ENCODE results near the gene UBE2L6. TPM values are rescaled to one million over a fixed set of nuclear protein-coding genes. Genes with fewer than 3 reads are reported as not detected.

Gene UBE2L6
- total and polyA plus RNA-seq, 2 of the 4 experiments (the other 2 are of a cell fraction) = 37.5 to 46.7 TPM

DNA sequence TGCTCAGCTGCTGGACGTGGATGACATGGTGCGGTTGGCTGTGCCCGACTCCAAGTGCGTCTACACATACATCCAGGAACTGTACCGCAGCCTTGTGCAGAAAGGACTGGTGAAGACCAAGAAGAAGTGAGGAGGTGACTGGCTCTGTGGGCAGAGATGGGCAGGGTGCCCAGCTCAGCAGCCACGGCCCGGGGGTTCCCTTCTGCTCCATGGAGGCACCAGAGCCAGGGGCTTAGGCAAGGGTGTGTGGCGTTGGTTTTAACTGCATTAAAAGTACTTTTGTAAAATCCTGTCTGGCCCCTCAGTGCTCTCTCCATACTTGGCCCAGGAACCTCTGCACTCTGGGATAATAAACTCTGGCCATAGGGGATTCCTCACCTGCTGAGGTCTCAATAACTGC, 17.5 kb downstream of the UBE2L6 start:
- H2BK15ac ChIP-seq (ENCODE audit: low read depth, low read length) = no peak overlapping the region
- in situ Hi-C loops (cut with MboI; ENCODE audit: low sequenced_read_pairs) = no loop called here
- intact Hi-C loops (cut with micrococcal nuclease) = no loop called here
- no TSS peak for BruUV-seq (replicated peaks)
- no peak overlapping the region for H3K23ac ChIP-seq (ENCODE audit: low read depth, low read length)
- no peak overlapping the region for H2AK9ac ChIP-seq (replicated peaks; ENCODE audit: low read depth, low read length, poor library complexity)
- WGBS, 2 experiments (ENCODE audit: extremely low coverage in 2 of 2, insufficient read length in 1 of 2) = no CpG with 5 or more reads among the region's 8 CpGs
- H4K20me1 ChIP-seq (ENCODE audit: insufficient read depth, low read length) = no peaks in the 10 kb centered on the region
- no peak for ATAC-seq (ENCODE audit: low read depth)
- no peak overlapping the region for H2AK5ac ChIP-seq (ENCODE audit: low read depth, low read length)
- no peak overlapping the region for H3K4me2 ChIP-seq (ENCODE audit: low read depth, low read length)
- H3K14ac ChIP-seq (replicated peaks; ENCODE audit: low read depth, low read length) = no peak overlapping the region
- H2AFZ ChIP-seq (replicated peaks; ENCODE audit: low read length, poor library complexity) = no peak overlapping the region
- dilution Hi-C loops (cut with HindIII; ENCODE audit: low sequenced_read_pairs, unreplicated experiment) = no loop called here
- H3K27ac ChIP-seq (ENCODE audit: insufficient read depth, low read length) = no peak overlapping the region
- no peak overlapping the region for H3K56ac ChIP-seq (ENCODE audit: extremely low read depth, insufficient read depth, low read length)
- no peaks in the 10 kb centered on the region for H3K9me3 ChIP-seq (ENCODE audit: control insufficient read depth, insufficient read depth, low read length)
- no peaks in the 10 kb centered on the region for H3K27me3 ChIP-seq (ENCODE audit: control insufficient read depth, insufficient read depth, low read length)
- no peak overlapping the region for H3K4ac ChIP-seq (ENCODE audit: low read depth, low read length)
- H2BK120ac ChIP-seq (ENCODE audit: low read depth, low read length) = no peak overlapping the region
- H3K79me1 ChIP-seq (ENCODE audit: low read depth in 1 of 2, low read length in 2 of 2) = no peaks in the 10 kb centered on the region
- H3K9me1 ChIP-seq (ENCODE audit: insufficient read depth, low read length) = no peaks in the 10 kb centered on the region
- POLR2A ChIA-PET (ENCODE audit: unreplicated experiment) = no interaction called here
- no peaks in the 10 kb centered on the region for H3K4me1 ChIP-seq (ENCODE audit: control insufficient read depth, insufficient read depth, low read length)
- H4K91ac ChIP-seq (ENCODE audit: insufficient read depth, low read depth, low read length) = no peak overlapping the region
- H2BK5ac ChIP-seq (ENCODE audit: low read depth, low read length, poor library complexity, severe bottlenecking) = no peak overlapping the region
- no peak overlapping the region for H4K8ac ChIP-seq (ENCODE audit: low read depth in 2 of 2, low read length in 2 of 2)
- TF ChIP-seq, protein P1, sequence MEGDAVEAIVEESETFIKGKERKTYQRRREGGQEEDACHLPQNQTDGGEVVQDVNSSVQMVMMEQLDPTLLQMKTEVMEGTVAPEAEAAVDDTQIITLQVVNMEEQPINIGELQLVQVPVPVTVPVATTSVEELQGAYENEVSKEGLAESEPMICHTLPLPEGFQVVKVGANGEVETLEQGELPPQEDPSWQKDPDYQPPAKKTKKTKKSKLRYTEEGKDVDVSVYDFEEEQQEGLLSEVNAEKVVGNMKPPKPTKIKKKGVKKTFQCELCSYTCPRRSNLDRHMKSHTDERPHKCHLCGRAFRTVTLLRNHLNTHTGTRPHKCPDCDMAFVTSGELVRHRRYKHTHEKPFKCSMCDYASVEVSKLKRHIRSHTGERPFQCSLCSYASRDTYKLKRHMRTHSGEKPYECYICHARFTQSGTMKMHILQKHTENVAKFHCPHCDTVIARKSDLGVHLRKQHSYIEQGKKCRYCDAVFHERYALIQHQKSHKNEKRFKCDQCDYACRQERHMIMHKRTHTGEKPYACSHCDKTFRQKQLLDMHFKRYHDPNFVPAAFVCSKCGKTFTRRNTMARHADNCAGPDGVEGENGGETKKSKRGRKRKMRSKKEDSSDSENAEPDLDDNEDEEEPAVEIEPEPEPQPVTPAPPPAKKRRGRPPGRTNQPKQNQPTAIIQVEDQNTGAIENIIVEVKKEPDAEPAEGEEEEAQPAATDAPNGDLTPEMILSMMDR (conservative IDR thresholded peaks at IDR 0.05; ENCODE audit: low read depth, low read length) = no peak
- no peak for TF ChIP-seq POLR2A (IDR thresholded peaks at IDR 0.05; ENCODE audit: low read depth, low read length)
- no peak for TF ChIP-seq MAFK (IDR thresholded peaks at IDR 0.05; ENCODE audit: low read depth, low read length)
- TF ChIP-seq SMC3 (IDR thresholded peaks at IDR 0.05; ENCODE audit: low read depth, low read length) = no peak
- no peak for TF ChIP-seq RFX5 (IDR thresholded peaks at IDR 0.05; ENCODE audit: low read depth, low read length)
- TF ChIP-seq BHLHE40 (IDR thresholded peaks at IDR 0.05; ENCODE audit: low read depth, low read length) = no peak
- no peak for TF ChIP-seq CHD1 (IDR thresholded peaks at IDR 0.05; ENCODE audit: low read depth, low read length)
- TF ChIP-seq MAZ (IDR thresholded peaks at IDR 0.05; ENCODE audit: borderline replicate concordance, low read depth, low read length) = no peak
- no peak for TF ChIP-seq FOS (IDR thresholded peaks at IDR 0.05; ENCODE audit: low read depth, low read length)
- no peak for TF ChIP-seq RCOR1 (IDR thresholded peaks at IDR 0.05; ENCODE audit: insufficient replicate concordance, low read length)
- no peak for TF ChIP-seq CEBPB (IDR thresholded peaks at IDR 0.05; ENCODE audit: low read depth, low read length)
- TF ChIP-seq RAD21 (IDR thresholded peaks at IDR 0.05; ENCODE audit: low read length) = no peak
- TF ChIP-seq, protein P2, sequence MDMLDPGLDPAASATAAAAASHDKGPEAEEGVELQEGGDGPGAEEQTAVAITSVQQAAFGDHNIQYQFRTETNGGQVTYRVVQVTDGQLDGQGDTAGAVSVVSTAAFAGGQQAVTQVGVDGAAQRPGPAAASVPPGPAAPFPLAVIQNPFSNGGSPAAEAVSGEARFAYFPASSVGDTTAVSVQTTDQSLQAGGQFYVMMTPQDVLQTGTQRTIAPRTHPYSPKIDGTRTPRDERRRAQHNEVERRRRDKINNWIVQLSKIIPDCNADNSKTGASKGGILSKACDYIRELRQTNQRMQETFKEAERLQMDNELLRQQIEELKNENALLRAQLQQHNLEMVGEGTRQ (IDR thresholded peaks at IDR 0.05; ENCODE audit: low read depth, low read length) = no peak
- TF ChIP-seq MXI1 (IDR thresholded peaks at IDR 0.05; ENCODE audit: borderline replicate concordance, low read depth, low read length) = no peak
- TF ChIP-seq, protein P3, sequence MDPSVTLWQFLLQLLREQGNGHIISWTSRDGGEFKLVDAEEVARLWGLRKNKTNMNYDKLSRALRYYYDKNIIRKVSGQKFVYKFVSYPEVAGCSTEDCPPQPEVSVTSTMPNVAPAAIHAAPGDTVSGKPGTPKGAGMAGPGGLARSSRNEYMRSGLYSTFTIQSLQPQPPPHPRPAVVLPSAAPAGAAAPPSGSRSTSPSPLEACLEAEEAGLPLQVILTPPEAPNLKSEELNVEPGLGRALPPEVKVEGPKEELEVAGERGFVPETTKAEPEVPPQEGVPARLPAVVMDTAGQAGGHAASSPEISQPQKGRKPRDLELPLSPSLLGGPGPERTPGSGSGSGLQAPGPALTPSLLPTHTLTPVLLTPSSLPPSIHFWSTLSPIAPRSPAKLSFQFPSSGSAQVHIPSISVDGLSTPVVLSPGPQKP (IDR thresholded peaks at IDR 0.05; ENCODE audit: borderline replicate concordance, low read depth, low read length) = no peak
- no peak for TF ChIP-seq NFE2L2 (IDR thresholded peaks at IDR 0.05; ENCODE audit: low read depth, low read length)
- H3K9ac ChIP-seq (ENCODE audit: low read depth, low read length) = no peak overlapping the region
- H3K36me3 ChIP-seq (ENCODE audit: control insufficient read depth, insufficient read depth, low read length) = peaks cover 47% of the 10 kb centered on the region
- CTCF ChIA-PET = no interaction called here
- H2BK20ac ChIP-seq (ENCODE audit: low read depth, low read length) = no peak overlapping the region
- H3K4me3 ChIP-seq (ENCODE audit: insufficient read depth, low read depth, low read length) = no peak overlapping the region
- H4K5ac ChIP-seq (ENCODE audit: low read depth, low read length) = no peak overlapping the region
- no peak overlapping the region for H3K18ac ChIP-seq (ENCODE audit: low read depth, low read length)
- no peak for DNase-seq

All from IMR-90 (cell line).